GM12878 (cell line): ENCODE results near the gene RBM44. TPM values are rescaled to one million over a fixed set of nuclear protein-coding genes. Genes with fewer than 3 reads are reported as not detected.

Experiments
- ATAC-seq: fragments of 200-7000 bp; cut with Tn5 transposase; 3 replicates; pipeline ENCODE4 v1.9.1; 2020; ENCODE audit warnings: mild to moderate bottlenecking, moderate library complexity
- BruUV-seq: library from RNA; stranded (reverse); fragments of 400-500 nt; replicated peaks from 2 replicates; lab custom pipeline; 2021; lab: Mats Ljungman, UMichigan
- CTCF ChIA-PET: fragments of 300-600 bp; sonication (Branson Sonifier 250); formaldehyde crosslinking; extraction: SDS; loops from one replicate; lab custom pipeline; 2021; ENCODE audit warnings: inconsistent platforms; lab: Yijun Ruan, JAX
- POLR2A ChIA-PET: fragments of 350-600 bp; formaldehyde crosslinking; extraction: SDS; loops from one replicate; lab custom pipeline; 2021; ENCODE audit warnings: inconsistent platforms; lab: Charles Lee
- RAD21 ChIA-PET: fragments of 300-600 bp; sonication (Branson Sonifier 250); formaldehyde crosslinking; loops from one replicate; lab custom pipeline; 2023; ENCODE audit warnings: antibody characterized with exemption; ENCODE audit not compliant: unreplicated experiment; lab: Charles Lee
- SMC1A ChIA-PET: fragments of 300-600 bp; sonication (Branson Sonifier 250); formaldehyde crosslinking; loops from one replicate; lab custom pipeline; 2023; ENCODE audit not compliant: unreplicated experiment, uncharacterized antibody; lab: Charles Lee
- DNase-seq: peaks from one replicate; pipeline ENCODE4 v3.0.0-alpha.2; 2011; ENCODE audit warnings: low read depth, low spot score
- FAIRE-seq: peaks from 3 replicates; lab custom pipeline; 2011; peaks lifted over from hg19 to GRCh38; lab: Jason Lieb, UNC
- H2AFZ ChIP-seq: 2 replicates; pipeline ENCODE4 v1.6.0; 2011; ENCODE audit warnings: low read depth, low read length, control low read depth; ENCODE audit not compliant: control insufficient read depth
- H3K27ac ChIP-seq: 2 replicates; pipeline ENCODE4 v1.5.1; 2011; ENCODE audit warnings: control low read depth; ENCODE audit not compliant: control insufficient read depth, insufficient read depth
- H3K27me3 ChIP-seq, 2 experiments: replicated peaks in 1 of 2; 2 replicates each; pipeline versions ENCODE4 v1.6.0 to v1.6.1; 2011; ENCODE audit warnings: low read length in 1 of 2; ENCODE audit not compliant: control insufficient read depth in 2 of 2, insufficient read depth in 2 of 2
- H3K36me3 ChIP-seq, 2 experiments: 2 replicates each; pipeline ENCODE4 v1.5.1; 2011; ENCODE audit warnings: low read length in 1 of 2; ENCODE audit not compliant: control insufficient read depth in 2 of 2, insufficient read depth in 2 of 2
- H3K4me1 ChIP-seq: 2 replicates; pipeline ENCODE4 v1.6.1; 2011; ENCODE audit warnings: mild to moderate bottlenecking, low read length, moderate library complexity, mixed read lengths; ENCODE audit not compliant: control insufficient read depth, insufficient read depth
- H3K4me2 ChIP-seq: 2 replicates; pipeline ENCODE4 v1.6.0; 2011; ENCODE audit warnings: control low read depth; ENCODE audit not compliant: control insufficient read depth, insufficient read depth
- H3K4me3 ChIP-seq: fragments of 200-600 bp; sonication (generic); 2 replicates; pipeline ENCODE4 v1.5.1; 2016
- H3K79me2 ChIP-seq: 2 replicates; pipeline ENCODE4 v1.6.0; 2011; ENCODE audit warnings: low read length; ENCODE audit not compliant: control insufficient read depth, insufficient read depth
- H3K9ac ChIP-seq: 2 replicates; pipeline ENCODE4 v1.8.0; 2011; ENCODE audit warnings: low read length, control low read depth, mixed read lengths; ENCODE audit not compliant: control insufficient read depth, insufficient read depth
- H3K9me3 ChIP-seq: replicated peaks from 3 replicates; pipeline ENCODE4 v1.5.1; 2011; ENCODE audit warnings: mild to moderate bottlenecking, low read length; ENCODE audit not compliant: control insufficient read depth, insufficient read depth
- H4K20me1 ChIP-seq: 2 replicates; pipeline ENCODE4 v1.6.0; 2011; ENCODE audit not compliant: control insufficient read depth, insufficient read depth
- ATF3 ChIP-seq: IDR thresholded peaks from 2 replicates; pipeline ENCODE4 v1.6.1; 2011; ENCODE audit warnings: low read depth, mild to moderate bottlenecking, low read length, moderate library complexity, borderline replicate concordance; ENCODE audit errors: extremely low read depth
- BCLAF1 ChIP-seq: fragments of 450-650 bp; IDR thresholded peaks from 2 replicates; pipeline ENCODE4 v1.6.1; 2017; ENCODE audit warnings: antibody characterized with exemption, mild to moderate bottlenecking, moderate library complexity
- BMI1 ChIP-seq: fragments of 450-650 bp; IDR thresholded peaks from 2 replicates; pipeline ENCODE4 v1.6.1; 2016; ENCODE audit warnings: mild to moderate bottlenecking, moderate library complexity, borderline replicate concordance
- CBFB ChIP-seq: IDR thresholded peaks from 2 replicates; pipeline ENCODE4 v1.6.1; 2016; ENCODE audit warnings: antibody characterized with exemption, low read depth
- CREM ChIP-seq: IDR thresholded peaks from 2 replicates; pipeline ENCODE4 v1.6.1; 2014; ENCODE audit warnings: antibody characterized with exemption, low read depth
- E2F8 ChIP-seq: fragments of 450-650 bp; IDR thresholded peaks from 2 replicates; pipeline ENCODE4 v1.6.1; 2018; ENCODE audit warnings: mild to moderate bottlenecking, low read depth, moderate library complexity; ENCODE audit not compliant: partially characterized antibody
- GABPA ChIP-seq: IDR thresholded peaks from 2 replicates; pipeline ENCODE4 v1.6.1; 2014; ENCODE audit warnings: antibody characterized with exemption, low read depth, mild to moderate bottlenecking, inconsistent platforms
- GATAD2B ChIP-seq: fragments of 450-650 bp; conservative IDR thresholded peaks from 2 replicates; pipeline ENCODE4 v1.6.1; 2017; ENCODE audit warnings: low read depth, mild to moderate bottlenecking, moderate library complexity
- KAT2A ChIP-seq: conservative IDR thresholded peaks from 2 replicates; pipeline ENCODE4 v1.6.1; 2011; ENCODE audit warnings: low read depth, low read length; ENCODE audit not compliant: control insufficient read depth
- POLR2AphosphoS5 ChIP-seq: IDR thresholded peaks from 2 replicates; pipeline ENCODE4 v1.6.1; 2011; ENCODE audit warnings: mild to moderate bottlenecking, low read length, inconsistent platforms
- SREBF2 ChIP-seq: IDR thresholded peaks from 2 replicates; pipeline ENCODE4 v1.6.1; 2012; ENCODE audit warnings: mild to moderate bottlenecking, low read length
- SUZ12 ChIP-seq: fragments of 200-600 bp; sonication (generic); IDR thresholded peaks from one replicate; pipeline ENCODE4 v1.6.1; 2018; ENCODE audit warnings: antibody characterized with exemption, mild to moderate bottlenecking; ENCODE audit not compliant: unreplicated experiment
- TCF3 ChIP-seq: IDR thresholded peaks from 2 replicates; pipeline ENCODE4 v1.6.1; 2012; ENCODE audit warnings: low read depth, mild to moderate bottlenecking, low read length, borderline replicate concordance; ENCODE audit not compliant: insufficient read depth
- ZNF24 ChIP-seq: fragments of 450-650 bp; IDR thresholded peaks from 2 replicates; pipeline ENCODE4 v1.6.1; 2017; ENCODE audit warnings: antibody characterized with exemption, mild to moderate bottlenecking
- WGBS: methylation state at CpG from one replicate; pipeline ENCODE4 v1.1.6; 2016; ENCODE audit warnings: low lambda C conversion rate; ENCODE audit not compliant: insufficient replicate concordance, insufficient coverage; ENCODE audit errors: missing lambda C conversion rate; 5-methylcytosine and 5-hydroxymethylcytosine counted together
- in situ Hi-C: fragments of 300-500 bp; cut with MboI; formaldehyde crosslinking; loops from 9 replicates; pipeline ENCODE4 v1.14.3; 2018; ENCODE audit warnings: mixed read lengths
- intact Hi-C: fragments of 100-400 bp; cut with micrococcal nuclease; formaldehyde crosslinking; loops from one replicate; pipeline ENCODE4 v1.14.2; 2022; ENCODE audit not compliant: unreplicated experiment
- polyA plus RNA-seq, 11 experiments: library from polyadenylated mRNA; depleted of rRNA in 4 of 11; unstranded in 6 of 11; stranded (reverse) in 5 of 11; fragments of >200 nt; fragmentation: Nextera tagmentation in 4 of 11; fragmentation: Illumina TruSeq in 1 of 11; extraction: Ambion mirVana in 4 of 11; extraction: Trizol in 1 of 11; gene quantifications; 1 replicate in 1 of 11; 2 replicates in 10 of 11; pipeline versions ENCODE4 v1.2.1 to v1.2.3, GENCODE V29; 2011 to 2016; ENCODE audit warnings: inconsistent platforms in 2 of 11, missing spikeins in 2 of 11, low read depth in 1 of 11
- total RNA-seq, 4 experiments: library from RNA; depleted of rRNA in 3 of 4; stranded (reverse); fragments of >200 nt in 3 of 4; fragmentation: Illumina TruSeq in 1 of 4; extraction: Trizol in 1 of 4; gene quantifications; 2 replicates each; pipeline versions ENCODE4 v1.2.1 to v1.2.3, GENCODE V29; 2013 to 2021
- TF ChIP-seq, protein P1 (sequence below): fragments of 450-650 bp; IDR thresholded peaks from 2 replicates; pipeline ENCODE4 v1.6.1; 2017; ENCODE audit warnings: mild to moderate bottlenecking

RBM44 gene
- total and polyA plus RNA-seq, 10 of the 15 experiments (the other 5 are each of a cell fraction or from before 2014, with no cell fraction given), result 0.14 to 1.4 (median 0.62) TPM; not detected in 1

- intact Hi-C loops, result no loop called here
- H3K4me2 ChIP-seq, result no peak overlapping the region
- H3K9me3 ChIP-seq, result no peaks in the 10 kb centered on the region
- peaks cover 5% of the 10 kb centered on the region; the same call in 1 of the 2 replicates for H3K4me1 ChIP-seq
- ChIA-PET CTCF (no interaction called here), POLR2A (interaction anchor here (0.5 kb wide), 1 partner anchor 134 kb away, joined by 3 read pairs; no protein-coding TSS in a partner anchor), RAD21 (no interaction called here), SMC1A (interaction anchor here (0.9 kb wide), 1 partner anchor 105 kb away, joined by 3 read pairs; no protein-coding TSS in a partner anchor)
- no peaks in the 10 kb centered on the region for H3K79me2 ChIP-seq
- no peak overlapping the region for H2AFZ ChIP-seq
- in situ Hi-C loops, result no loop called here
- BruUV-seq, result no TSS peak
- no peak overlapping the region for H3K9ac ChIP-seq
- no peaks in the 10 kb centered on the region for H4K20me1 ChIP-seq
- H3K27ac ChIP-seq, result no peak overlapping the region
- 55% methylated on average over 13 of the region's 13 CpGs for WGBS
- no peaks in the 10 kb centered on the region; a peak in 1 of 4 replicates for H3K27me3 ChIP-seq
- DNase-seq, result no peak
- no peak for ATAC-seq
- no peak overlapping the region for H3K4me3 ChIP-seq
- no peaks in the 10 kb centered on the region for H3K36me3 ChIP-seq
- FAIRE-seq, result no peak
- TF ChIP-seq CREM (no peak), SUZ12 (no peak), E2F8 (no peak), GABPA (no peak), ZNF24 (no peak), TCF3 (no peak), BMI1 (no peak), ATF3 (no peak), POLR2AphosphoS5 (no peak), KAT2A (no peak), GATAD2B (no peak), SREBF2 (no peak), BCLAF1 (no peak), CBFB (no peak)
- TF ChIP-seq, protein P1, sequence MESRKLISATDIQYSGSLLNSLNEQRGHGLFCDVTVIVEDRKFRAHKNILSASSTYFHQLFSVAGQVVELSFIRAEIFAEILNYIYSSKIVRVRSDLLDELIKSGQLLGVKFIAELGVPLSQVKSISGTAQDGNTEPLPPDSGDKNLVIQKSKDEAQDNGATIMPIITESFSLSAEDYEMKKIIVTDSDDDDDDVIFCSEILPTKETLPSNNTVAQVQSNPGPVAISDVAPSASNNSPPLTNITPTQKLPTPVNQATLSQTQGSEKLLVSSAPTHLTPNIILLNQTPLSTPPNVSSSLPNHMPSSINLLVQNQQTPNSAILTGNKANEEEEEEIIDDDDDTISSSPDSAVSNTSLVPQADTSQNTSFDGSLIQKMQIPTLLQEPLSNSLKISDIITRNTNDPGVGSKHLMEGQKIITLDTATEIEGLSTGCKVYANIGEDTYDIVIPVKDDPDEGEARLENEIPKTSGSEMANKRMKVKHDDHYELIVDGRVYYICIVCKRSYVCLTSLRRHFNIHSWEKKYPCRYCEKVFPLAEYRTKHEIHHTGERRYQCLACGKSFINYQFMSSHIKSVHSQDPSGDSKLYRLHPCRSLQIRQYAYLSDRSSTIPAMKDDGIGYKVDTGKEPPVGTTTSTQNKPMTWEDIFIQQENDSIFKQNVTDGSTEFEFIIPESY, result no peak
Observed at GRCh38 chr2:237866101-237866621, 67.6 kb downstream of the RBM44 start.
